SK-N-SH (cell line): ENCODE measurements around the gene RHPN2.
"Not testable (repeated sequence)": the region's sequence is repeated elsewhere in the genome, so short reads cannot be mapped to it uniquely, and the experiment has no call there.

Source experiments
- CTCF ChIP-seq: fragments of 200-600 bp; sonication (generic); IDR thresholded peaks from 2 replicates; pipeline ENCODE4 v1.6.1; 2017; ENCODE audit warnings: antibody characterized with exemption, mild to moderate bottlenecking, moderate library complexity
- EP300 ChIP-seq, 2 experiments: IDR thresholded peaks; 2 replicates each; pipeline versions ENCODE4 v1.4.0 to v1.6.1; 2012; ENCODE audit warnings: borderline replicate concordance in 1 of 2, low read depth in 1 of 2, low read length in 1 of 2
- NFIC ChIP-seq: IDR thresholded peaks from 2 replicates; pipeline ENCODE4 v1.4.0; 2012; ENCODE audit warnings: borderline replicate concordance
- TAF1 ChIP-seq: IDR thresholded peaks from 2 replicates; pipeline ENCODE4 v1.6.1; 2012; ENCODE audit warnings: low read depth, mild to moderate bottlenecking, low read length, moderate library complexity, borderline replicate concordance
- USF2 ChIP-seq: fragments of 150-350 bp; IDR thresholded peaks from 2 replicates; pipeline ENCODE4 v1.6.1; 2017; ENCODE audit warnings: antibody characterized with exemption, low read length, low read depth, borderline replicate concordance
- TF ChIP-seq, protein P1 (sequence below): IDR thresholded peaks from 2 replicates; pipeline ENCODE4 v1.4.0; 2012; ENCODE audit warnings: low read depth

DNA sequence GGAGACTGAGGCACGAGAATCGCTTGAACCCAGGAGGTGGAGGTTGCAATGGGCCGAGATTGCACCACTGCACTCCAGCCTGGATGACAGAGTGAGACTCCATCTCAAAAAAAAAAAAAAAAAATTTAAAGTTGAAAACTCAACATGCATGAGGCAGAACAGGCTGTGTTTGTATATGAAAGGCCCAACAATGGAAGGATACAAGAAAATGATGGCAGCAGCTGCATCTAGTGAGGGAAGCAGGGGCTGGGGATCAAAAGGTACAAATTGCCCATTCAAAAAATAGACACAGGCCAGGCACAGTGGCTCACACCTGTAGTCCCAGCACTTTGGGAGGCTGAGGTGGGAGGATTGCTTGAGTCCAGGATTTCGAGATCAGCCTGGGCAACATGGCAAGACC, 86.9 kb downstream of the RHPN2 start:
- TF ChIP-seq CTCF; TAF1; USF2; EP300 (IDR thresholded peaks at IDR 0.05; ENCODE audit: borderline replicate concordance in 1 of 2, low read depth in 1 of 2, low read length in 1 of 2); NFIC: not testable (repeated sequence)
- TF ChIP-seq, protein P1, sequence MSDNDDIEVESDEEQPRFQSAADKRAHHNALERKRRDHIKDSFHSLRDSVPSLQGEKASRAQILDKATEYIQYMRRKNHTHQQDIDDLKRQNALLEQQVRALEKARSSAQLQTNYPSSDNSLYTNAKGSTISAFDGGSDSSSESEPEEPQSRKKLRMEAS: not testable (repeated sequence)
